HepG2 (cell line): ENCODE data around the gene ACSF3. TPM values are rescaled to one million over a fixed set of nuclear protein-coding genes. Genes with fewer than 3 reads are reported as not detected.
A peak's percentile ranks its signal among the peaks of the same experiment; 100 is the strongest.

Source experiments
- ATAC-seq: fragments of 200-7000 bp; cut with Tn5 transposase; 3 replicates; pipeline ENCODE4 v1.9.1; 2020; ENCODE audit warnings: mild to moderate bottlenecking, moderate library complexity
- BruUV-seq: library from RNA; stranded (reverse); fragments of 400-500 nt; replicated peaks from 2 replicates; lab custom pipeline; 2021; lab: Mats Ljungman, UMichigan
- CTCF ChIA-PET: fragments of 300-600 bp; formaldehyde crosslinking; extraction: SDS; loops from one replicate; lab custom pipeline; 2021; ENCODE audit warnings: low total read pairs, inconsistent platforms, low intra/inter-chr PET ratio; lab: Yijun Ruan, JAX
- POLR2A ChIA-PET: fragments of 350-600 bp; sonication (Branson Sonifier 250); formaldehyde crosslinking; loops from one replicate; lab custom pipeline; 2020; ENCODE audit warnings: antibody characterized with exemption, inconsistent platforms; lab: Yijun Ruan, JAX
- DNase-seq: peaks from one replicate; pipeline ENCODE4 v3.0.0-alpha.2; 2015; ENCODE audit warnings: low spot score
- FAIRE-seq: peaks from 3 replicates; lab custom pipeline; 2011; peaks lifted over from hg19 to GRCh38; lab: Jason Lieb, UNC
- H2AFZ ChIP-seq: one replicate; pipeline ENCODE4 v1.6.1; 2011; ENCODE audit warnings: low read length, inconsistent platforms
- H3K27ac ChIP-seq: fragments of 300-600 bp; 3 replicates; pipeline ENCODE4 v1.8.0; 2011; ENCODE audit warnings: mixed run types, mild to moderate bottlenecking, mixed read lengths, low read length, inconsistent platforms; ENCODE audit not compliant: insufficient read depth; ENCODE audit errors: extremely low read length
- H3K27me3 ChIP-seq, 2 experiments: fragments of 200-600 bp in 1 of 2; 2 replicates in 1 of 2; 3 replicates in 1 of 2; pipeline versions ENCODE4 v1.6.0 to v1.8.0; 2011; ENCODE audit warnings: low read length in 2 of 2, mild to moderate bottlenecking in 2 of 2, moderate library complexity in 2 of 2, inconsistent platforms in 1 of 2; ENCODE audit not compliant: insufficient read depth in 2 of 2, control insufficient read depth in 1 of 2
- H3K36me3 ChIP-seq, 2 experiments: fragments of 200-600 bp in 1 of 2; replicated peaks in 1 of 2; 2 replicates in 1 of 2; 3 replicates in 1 of 2; pipeline versions ENCODE4 v1.5.1 to v1.8.0; 2011; ENCODE audit warnings: low read length in 2 of 2, inconsistent platforms in 1 of 2; ENCODE audit not compliant: insufficient read depth in 2 of 2, control insufficient read depth in 1 of 2
- H3K4me1 ChIP-seq: 2 replicates; pipeline ENCODE4 v1.5.1; 2012; ENCODE audit warnings: low read length, inconsistent platforms; ENCODE audit not compliant: insufficient read depth
- H3K4me2 ChIP-seq: 2 replicates; pipeline ENCODE4 v1.6.0; 2011; ENCODE audit warnings: low read depth, low read length, inconsistent platforms
- H3K4me3 ChIP-seq, 3 experiments: fragments of 200-600 bp in 1 of 3; sonication (generic), shearing (Covaris generic) in 1 of 3; replicated peaks in 1 of 3; 2 replicates each; pipeline ENCODE4 v1.5.1; 2011 to 2016; ENCODE audit warnings: low read length in 3 of 3, inconsistent platforms in 2 of 3, low read depth in 2 of 3, mild to moderate bottlenecking in 2 of 3, control low read depth in 1 of 3, mixed read lengths in 1 of 3; ENCODE audit not compliant: insufficient read depth in 1 of 3
- H3K79me2 ChIP-seq: one replicate; pipeline ENCODE4 v1.6.1; 2011; ENCODE audit warnings: low read length, inconsistent platforms; ENCODE audit not compliant: insufficient read depth
- H3K9ac ChIP-seq: 2 replicates; pipeline ENCODE4 v1.6.0; 2011; ENCODE audit warnings: mild to moderate bottlenecking, low read depth, low read length, inconsistent platforms; ENCODE audit not compliant: insufficient read depth
- H3K9me3 ChIP-seq: 2 replicates; pipeline ENCODE4 v1.5.1; 2012; ENCODE audit warnings: mild to moderate bottlenecking, low read length
- H4K20me1 ChIP-seq: 2 replicates; pipeline ENCODE4 v1.6.0; 2011; ENCODE audit warnings: inconsistent platforms, mild to moderate bottlenecking, low read length, moderate library complexity; ENCODE audit not compliant: insufficient read depth
- AGO2 ChIP-seq: fragments of 200-400 bp; formaldehyde crosslinking; optimal IDR thresholded peaks from 2 replicates; pipeline ENCODE3; 2017; ENCODE audit warnings: mild to moderate bottlenecking, low read depth, low read length, moderate library complexity
- MAFK ChIP-seq, 2 experiments: IDR thresholded peaks in 1 of 2; conservative IDR thresholded peaks in 1 of 2; 2 replicates each; pipeline ENCODE4 v1.6.1; 2011; ENCODE audit warnings: improper control_type of control experiment in 2 of 2, low read length in 2 of 2
- TEAD2 ChIP-seq: sonication (generic); formaldehyde crosslinking; IDR thresholded peaks from 2 replicates; pipeline ENCODE4 v1.9.0; 2021; ENCODE audit warnings: missing genetic modification reagents
- WGBS: methylation state at CpG from one replicate; pipeline ENCODE4 v1.1.6; 2017; ENCODE audit warnings: low lambda C conversion rate; 5-methylcytosine and 5-hydroxymethylcytosine counted together
- in situ Hi-C: cut with HindIII; loops from 2 replicates; pipeline ENCODE4 v1.10.0; 2017; ENCODE audit warnings: low pct_unique_long_range_greater_than_20kb; ENCODE audit not compliant: extremely low pct_ligation_motif_present
- intact Hi-C: fragments of 100-400 bp; cut with micrococcal nuclease; formaldehyde crosslinking; loops from one replicate; pipeline ENCODE4 v1.10.0; 2022; ENCODE audit not compliant: unreplicated experiment
- polyA plus RNA-seq, 8 experiments: library from polyadenylated mRNA; depleted of rRNA in 3 of 8; stranded (reverse) in 7 of 8; unstranded in 1 of 8; fragments of >200 nt; fragmentation: Illumina TruSeq in 4 of 8; extraction: Trizol in 4 of 8; gene quantifications; 2 replicates each; pipeline versions ENCODE4 v1.2.1 to v1.2.3, GENCODE V29; 2011 to 2016; ENCODE audit warnings: low read depth in 4 of 8, missing spikeins in 1 of 8, mixed read lengths in 1 of 8; ENCODE audit not compliant: insufficient read depth in 1 of 8
- total RNA-seq, 5 experiments: library from RNA; depleted of rRNA; stranded (reverse); fragments of >200 nt; fragmentation: Illumina TruSeq; extraction: Trizol; gene quantifications; 2 replicates each; pipeline ENCODE4 v1.2.3, GENCODE V29; 2016; ENCODE audit warnings: low read depth in 1 of 5
- TF ChIP-seq, protein P1 (sequence below): sonication (generic); formaldehyde crosslinking; IDR thresholded peaks from 2 replicates; pipeline ENCODE4 v1.5.0; 2020; ENCODE audit warnings: mild to moderate bottlenecking, missing genetic modification reagents

Gene ACSF3
- total and polyA plus RNA-seq, 2 of the 13 experiments (the other 11 are each of a cell fraction or from before 2014, with no cell fraction given), result 14.9 to 30.6 TPM

DNA sequence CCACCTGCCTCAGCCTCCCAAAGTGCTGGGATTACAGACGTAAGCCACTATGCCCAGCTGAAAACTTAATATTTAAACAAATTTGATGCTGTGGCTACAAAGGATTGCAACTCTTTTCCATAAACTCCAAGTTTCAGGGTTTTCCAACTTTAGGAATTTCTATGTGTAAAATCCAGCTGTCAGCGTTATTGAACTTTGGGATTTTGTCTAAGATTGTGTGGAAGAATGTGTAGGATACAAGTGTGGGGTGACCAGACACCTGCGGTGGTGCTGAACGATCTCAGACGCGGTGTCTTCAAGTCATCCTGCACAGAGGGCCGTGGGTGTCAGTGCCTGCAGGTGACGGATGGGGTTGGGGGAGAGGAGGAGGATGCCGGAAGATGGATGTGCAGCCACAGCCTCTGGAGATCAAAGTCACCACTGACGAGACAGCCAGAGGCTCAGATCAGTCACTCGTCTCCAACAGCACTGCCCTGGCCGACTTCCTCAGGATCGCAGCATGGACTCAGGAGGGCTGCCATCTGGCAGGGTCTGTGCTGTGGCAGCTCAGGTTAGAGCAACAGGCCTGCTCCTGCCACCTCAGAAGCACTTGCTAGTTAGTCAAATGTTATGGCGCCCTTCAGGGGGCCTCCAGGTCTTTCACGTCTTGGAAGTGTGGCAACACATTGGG is 13.0 kb downstream of the ACSF3 start:
- Histone ChIP-seq H3K27me3 (no peaks in the 10 kb centered on the region), H3K4me2 (no peak overlapping the region), H3K36me3 (peaks cover 43 to 77% of the 10 kb centered on the region in 2 experiments), H2AFZ (no peak overlapping the region), H3K4me3 (no peak overlapping the region), H3K27ac (no peak overlapping the region), H3K9ac (no peak overlapping the region), H4K20me1 (no peaks in the 10 kb centered on the region; the same call in 1 of the 2 replicates), H3K9me3 (no peaks in the 10 kb centered on the region)
- CTCF ChIA-PET, result no interaction called here
- 90% methylated on average over 13 of the region's 15 CpGs for WGBS
- ATAC-seq, result no peak
- no peak for FAIRE-seq
- BruUV-seq, result no TSS peak
- in situ Hi-C loops, result no loop called here
- TF ChIP-seq, protein P1, sequence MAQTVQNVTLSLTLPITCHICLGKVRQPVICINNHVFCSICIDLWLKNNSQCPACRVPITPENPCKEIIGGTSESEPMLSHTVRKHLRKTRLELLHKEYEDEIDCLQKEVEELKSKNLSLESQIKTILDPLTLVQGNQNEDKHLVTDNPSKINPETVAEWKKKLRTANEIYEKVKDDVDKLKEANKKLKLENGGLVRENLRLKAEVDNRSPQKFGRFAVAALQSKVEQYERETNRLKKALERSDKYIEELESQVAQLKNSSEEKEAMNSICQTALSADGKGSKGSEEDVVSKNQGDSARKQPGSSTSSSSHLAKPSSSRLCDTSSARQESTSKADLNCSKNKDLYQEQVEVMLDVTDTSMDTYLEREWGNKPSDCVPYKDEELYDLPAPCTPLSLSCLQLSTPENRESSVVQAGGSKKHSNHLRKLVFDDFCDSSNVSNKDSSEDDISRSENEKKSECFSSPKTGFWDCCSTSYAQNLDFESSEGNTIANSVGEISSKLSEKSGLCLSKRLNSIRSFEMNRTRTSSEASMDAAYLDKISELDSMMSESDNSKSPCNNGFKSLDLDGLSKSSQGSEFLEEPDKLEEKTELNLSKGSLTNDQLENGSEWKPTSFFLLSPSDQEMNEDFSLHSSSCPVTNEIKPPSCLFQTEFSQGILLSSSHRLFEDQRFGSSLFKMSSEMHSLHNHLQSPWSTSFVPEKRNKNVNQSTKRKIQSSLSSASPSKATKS (CRISPR knock-in tag), result no peak
- peak; percentile 30 to 52; a peak in 3 of 4 replicates for TF ChIP-seq MAFK (conservative IDR thresholded peaks at IDR 0.05 in 1 of 2, IDR thresholded peaks at IDR 0.05 in 1 of 2; ENCODE audit: low read length in 2 of 2)
- TF ChIP-seq, all 625 proteins: peak for 1
- intact Hi-C loops, result no loop called here
- DNase-seq, result no peak
- POLR2A ChIA-PET, result no interaction called here
- Histone ChIP-seq H3K4me1 (peaks cover 8% of the 10 kb centered on the region; the same call in 1 of the 2 replicates), H3K79me2 (no peaks in the 10 kb centered on the region)

DNA sequence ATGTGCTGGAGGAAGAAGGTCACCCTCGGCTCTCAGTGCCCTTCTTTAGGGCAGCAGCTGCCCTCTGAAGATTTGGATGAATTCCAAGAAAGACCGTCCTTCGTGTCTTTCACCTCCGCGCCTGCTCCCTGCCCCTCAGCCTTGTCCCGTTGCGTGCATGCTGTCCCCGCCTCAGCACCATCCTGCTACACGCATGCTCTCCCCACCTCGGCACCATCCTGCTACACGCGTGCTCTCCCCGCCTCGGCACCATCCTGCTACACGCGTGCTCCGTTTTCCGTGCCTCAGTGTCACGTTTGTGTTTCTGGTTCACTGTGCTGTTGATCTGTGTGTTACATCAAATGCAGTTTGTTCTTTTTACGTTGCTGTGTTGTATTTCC is 13.5 kb downstream of the ACSF3 start:
- in situ Hi-C loops, result no loop called here
- Histone ChIP-seq H3K4me3 (no peak overlapping the region), H3K4me1 (peaks cover 8% of the 10 kb centered on the region; the same call in 1 of the 2 replicates), H3K79me2 (no peaks in the 10 kb centered on the region), H2AFZ (no peak overlapping the region), H3K27ac (no peak overlapping the region), H3K9ac (no peak overlapping the region), H3K9me3 (no peaks in the 10 kb centered on the region), H3K36me3 (peaks cover 44 to 77% of the 10 kb centered on the region in 2 experiments), H3K27me3 (no peaks in the 10 kb centered on the region), H3K4me2 (no peak overlapping the region), H4K20me1 (no peaks in the 10 kb centered on the region; the same call in 1 of the 2 replicates)
- 96% methylated on average over 20 of the region's 20 CpGs for WGBS
- intact Hi-C loops, result no loop called here
- BruUV-seq, result no TSS peak
- POLR2A ChIA-PET, result no interaction called here
- DNase-seq (no peak), ATAC-seq (no peak), FAIRE-seq (no peak)
- CTCF ChIA-PET, result no interaction called here
- no peak for TF ChIP-seq TEAD2 (CRISPR knock-in tag)
- peak; percentile 11 for TF ChIP-seq AGO2
